ENCODE results near the gene ELL.

DNA sequence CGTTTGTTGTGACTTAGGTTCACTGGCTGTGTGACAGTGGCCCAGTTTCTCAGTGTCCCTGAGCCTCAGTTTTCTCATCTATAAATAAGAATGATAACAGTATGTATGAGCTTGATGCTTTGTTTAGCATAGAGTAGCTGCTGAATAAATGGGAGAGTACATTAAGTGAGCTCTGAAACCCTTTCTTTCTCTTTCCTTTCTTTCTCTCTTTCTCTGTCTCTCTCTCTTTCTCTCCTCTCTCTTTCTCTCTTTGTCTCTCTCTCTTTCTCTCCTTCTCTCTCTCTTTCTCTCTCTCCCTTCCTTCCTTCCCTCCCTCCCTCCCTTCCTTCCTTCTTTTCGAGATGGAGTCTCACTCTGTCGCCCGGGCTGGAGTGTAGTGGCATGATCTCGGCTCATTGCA, 37.8 kb upstream of the ELL start:
- TF ChIP-seq, protein P1, sequence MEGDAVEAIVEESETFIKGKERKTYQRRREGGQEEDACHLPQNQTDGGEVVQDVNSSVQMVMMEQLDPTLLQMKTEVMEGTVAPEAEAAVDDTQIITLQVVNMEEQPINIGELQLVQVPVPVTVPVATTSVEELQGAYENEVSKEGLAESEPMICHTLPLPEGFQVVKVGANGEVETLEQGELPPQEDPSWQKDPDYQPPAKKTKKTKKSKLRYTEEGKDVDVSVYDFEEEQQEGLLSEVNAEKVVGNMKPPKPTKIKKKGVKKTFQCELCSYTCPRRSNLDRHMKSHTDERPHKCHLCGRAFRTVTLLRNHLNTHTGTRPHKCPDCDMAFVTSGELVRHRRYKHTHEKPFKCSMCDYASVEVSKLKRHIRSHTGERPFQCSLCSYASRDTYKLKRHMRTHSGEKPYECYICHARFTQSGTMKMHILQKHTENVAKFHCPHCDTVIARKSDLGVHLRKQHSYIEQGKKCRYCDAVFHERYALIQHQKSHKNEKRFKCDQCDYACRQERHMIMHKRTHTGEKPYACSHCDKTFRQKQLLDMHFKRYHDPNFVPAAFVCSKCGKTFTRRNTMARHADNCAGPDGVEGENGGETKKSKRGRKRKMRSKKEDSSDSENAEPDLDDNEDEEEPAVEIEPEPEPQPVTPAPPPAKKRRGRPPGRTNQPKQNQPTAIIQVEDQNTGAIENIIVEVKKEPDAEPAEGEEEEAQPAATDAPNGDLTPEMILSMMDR (IDR thresholded peaks at IDR 0.05) = no peak
- TF ChIP-seq POLR2AphosphoS5 (IDR thresholded peaks at IDR 0.05; ENCODE audit: low read depth, low read length) = no peak
- TF ChIP-seq TCF7L2 (IDR thresholded peaks at IDR 0.05; ENCODE audit: low read depth, low read length) = no peak
